PC-3 (cell line): ENCODE results near the gene CCM2L.

Experiments
- EZH2 ChIP-seq: fragments of 300-600 bp; sonication (generic); IDR thresholded peaks from one replicate; pipeline ENCODE4 v1.6.1; 2017; ENCODE audit warnings: antibody characterized with exemption, mild to moderate bottlenecking, low read length; ENCODE audit not compliant: unreplicated experiment
- EZH2phosphoT487 ChIP-seq: fragments of 300-600 bp; sonication (generic); IDR thresholded peaks from 2 replicates; pipeline ENCODE4 v1.6.1; 2018; ENCODE audit warnings: mild to moderate bottlenecking, antibody characterized with exemption, low read length, borderline replicate concordance
- TF ChIP-seq, protein P1 (sequence below): fragments of 300-600 bp; sonication (generic); conservative IDR thresholded peaks from 2 replicates; pipeline ENCODE4 v1.5.1; 2017; ENCODE audit warnings: antibody characterized with exemption, low read depth, mild to moderate bottlenecking, low read length

DNA sequence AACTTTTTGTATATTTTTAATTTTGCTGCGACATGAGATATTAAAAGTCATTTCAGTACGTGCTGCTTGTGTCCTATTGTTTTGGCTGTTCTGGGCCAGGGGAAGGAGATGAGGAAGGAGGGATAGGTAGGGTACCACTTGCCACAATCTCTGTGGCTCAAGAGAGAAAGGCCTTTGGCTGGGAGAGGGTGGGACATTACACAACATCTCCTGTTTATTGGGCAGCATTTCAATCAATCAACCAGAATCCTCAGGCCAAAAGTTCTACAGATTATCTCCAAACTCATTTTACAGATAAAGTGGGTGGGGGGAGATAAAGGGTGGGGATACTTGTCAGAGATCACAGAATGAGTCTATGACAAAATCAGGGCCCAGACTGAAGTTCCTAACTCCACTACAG lies 6.9 kb upstream of the CCM2L start:
- TF ChIP-seq, protein P1, sequence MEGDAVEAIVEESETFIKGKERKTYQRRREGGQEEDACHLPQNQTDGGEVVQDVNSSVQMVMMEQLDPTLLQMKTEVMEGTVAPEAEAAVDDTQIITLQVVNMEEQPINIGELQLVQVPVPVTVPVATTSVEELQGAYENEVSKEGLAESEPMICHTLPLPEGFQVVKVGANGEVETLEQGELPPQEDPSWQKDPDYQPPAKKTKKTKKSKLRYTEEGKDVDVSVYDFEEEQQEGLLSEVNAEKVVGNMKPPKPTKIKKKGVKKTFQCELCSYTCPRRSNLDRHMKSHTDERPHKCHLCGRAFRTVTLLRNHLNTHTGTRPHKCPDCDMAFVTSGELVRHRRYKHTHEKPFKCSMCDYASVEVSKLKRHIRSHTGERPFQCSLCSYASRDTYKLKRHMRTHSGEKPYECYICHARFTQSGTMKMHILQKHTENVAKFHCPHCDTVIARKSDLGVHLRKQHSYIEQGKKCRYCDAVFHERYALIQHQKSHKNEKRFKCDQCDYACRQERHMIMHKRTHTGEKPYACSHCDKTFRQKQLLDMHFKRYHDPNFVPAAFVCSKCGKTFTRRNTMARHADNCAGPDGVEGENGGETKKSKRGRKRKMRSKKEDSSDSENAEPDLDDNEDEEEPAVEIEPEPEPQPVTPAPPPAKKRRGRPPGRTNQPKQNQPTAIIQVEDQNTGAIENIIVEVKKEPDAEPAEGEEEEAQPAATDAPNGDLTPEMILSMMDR, result no peak
- TF ChIP-seq EZH2 (no peak), EZH2phosphoT487 (no peak)
